Stimulated activated CD8-positive, alpha-beta memory T cell treated with anti-CD3 and anti-CD28 coated beads, Interleukin-15, amount 100 ng/mL, for 24 hours (primary cell): ENCODE data around the gene PPIF.

ENCODE experiments used
- DNase-seq: peaks from one replicate; pipeline ENCODE4 v3.0.0-alpha.2; 2020; ENCODE audit warnings: low read depth

Gene PPIF

GRCh38 chr10:79387466-79387973, 40.3 kb downstream of the PPIF start:
- DNase-seq: no peak

- no peak for DNase-seq
Observed at GRCh38 chr10:79387974-79388850, 40.9 kb downstream of the PPIF start.

GRCh38 chr10:79390057-79390456, 42.8 kb downstream of the PPIF start:
- no peak for DNase-seq

- no peak for DNase-seq
Observed at GRCh38 chr10:79390551-79391229, 43.4 kb downstream of the PPIF start.

GRCh38 chr10:79391231-79392019, 44.2 kb downstream of the PPIF start:
- DNase-seq: no peak

GRCh38 chr10:79392020-79392398, 44.7 kb downstream of the PPIF start:
- no peak for DNase-seq

GRCh38 chr10:79392506-79393176, 45.4 kb downstream of the PPIF start:
- no peak for DNase-seq

GRCh38 chr10:79393221-79393923, 46.1 kb downstream of the PPIF start:
- DNase-seq: no peak

GRCh38 chr10:79393924-79394610, 46.8 kb downstream of the PPIF start:
- DNase-seq: no peak

GRCh38 chr10:79394664-79395063, 47.4 kb downstream of the PPIF start:
- DNase-seq: no peak

- DNase-seq: no peak
Observed at GRCh38 chr10:79396520-79396919, 49.3 kb downstream of the PPIF start.

GRCh38 chr10:79397051-79397450, 49.8 kb downstream of the PPIF start:
- no peak for DNase-seq

GRCh38 chr10:79397575-79398303, 50.5 kb downstream of the PPIF start:
- DNase-seq: no peak

- no peak for DNase-seq
Observed at GRCh38 chr10:79398642-79399041, 51.4 kb downstream of the PPIF start.

GRCh38 chr10:79399223-79399831, 52.1 kb downstream of the PPIF start:
- DNase-seq: no peak

- DNase-seq: peak; percentile 37
Observed at GRCh38 chr10:79400146-79401004, 53.1 kb downstream of the PPIF start.

GRCh38 chr10:79401015-79401921, 54.0 kb downstream of the PPIF start:
- DNase-seq: no peak

- no peak for DNase-seq
Observed at GRCh38 chr10:79402625-79402946, 55.3 kb downstream of the PPIF start.
